ENCODE results near the gene LUC7L2. TPM values are rescaled to one million over a fixed set of nuclear protein-coding genes. Genes with fewer than 3 reads are reported as not detected.
"Not testable (repeated sequence)": the region's sequence is repeated elsewhere in the genome, so short reads cannot be mapped to it uniquely, and the experiment has no call there.

LUC7L2 gene
- total RNA-seq, 2 donors from 2014 or later = 50.1 to 64.6 TPM

DNA sequence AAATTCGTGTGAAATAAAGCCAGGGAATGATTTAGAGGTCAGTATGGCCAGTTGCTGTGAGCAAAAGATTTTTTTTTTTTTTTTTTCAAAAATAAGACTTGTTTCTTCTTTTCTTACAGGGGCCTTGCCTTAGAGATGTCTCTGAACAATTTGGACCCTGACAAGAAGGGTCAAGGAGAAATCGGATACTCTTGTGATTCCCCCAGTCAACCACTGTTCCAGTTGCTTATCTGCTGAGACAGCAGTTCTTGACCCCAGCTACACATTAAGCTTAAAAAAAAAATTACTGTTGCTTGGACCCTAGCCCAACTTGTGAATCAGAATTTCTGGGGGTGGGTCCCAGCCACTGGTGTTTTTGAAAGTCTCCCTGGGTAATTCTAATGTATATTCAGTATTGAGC is 30.6 kb upstream of the LUC7L2 start:
- Histone ChIP-seq H3K4me3 (no peak overlapping the region), H3K4me1 (peaks cover 10% of the 10 kb centered on the region), H3K36me3 (replicated peaks in 1 of 2; ENCODE audit: insufficient read depth in 1 of 2, low read depth in 2 of 2) (no peaks in the 10 kb centered on the region), H3K9me3 (no peaks in the 10 kb centered on the region), H3K27me3 (no peaks in the 10 kb centered on the region), H3K27ac (no peak overlapping the region)
- ATAC-seq (no peak), DNase-seq (no peak)
- intact Hi-C loops (cut with DNase I) = no loop called here
- 46 to 68% methylated on average over 2 of the region's 2 CpGs for WGBS, 2 donors
- no peak for TF ChIP-seq POLR2A (IDR thresholded peaks at IDR 0.05)
- TF ChIP-seq, protein P1, sequence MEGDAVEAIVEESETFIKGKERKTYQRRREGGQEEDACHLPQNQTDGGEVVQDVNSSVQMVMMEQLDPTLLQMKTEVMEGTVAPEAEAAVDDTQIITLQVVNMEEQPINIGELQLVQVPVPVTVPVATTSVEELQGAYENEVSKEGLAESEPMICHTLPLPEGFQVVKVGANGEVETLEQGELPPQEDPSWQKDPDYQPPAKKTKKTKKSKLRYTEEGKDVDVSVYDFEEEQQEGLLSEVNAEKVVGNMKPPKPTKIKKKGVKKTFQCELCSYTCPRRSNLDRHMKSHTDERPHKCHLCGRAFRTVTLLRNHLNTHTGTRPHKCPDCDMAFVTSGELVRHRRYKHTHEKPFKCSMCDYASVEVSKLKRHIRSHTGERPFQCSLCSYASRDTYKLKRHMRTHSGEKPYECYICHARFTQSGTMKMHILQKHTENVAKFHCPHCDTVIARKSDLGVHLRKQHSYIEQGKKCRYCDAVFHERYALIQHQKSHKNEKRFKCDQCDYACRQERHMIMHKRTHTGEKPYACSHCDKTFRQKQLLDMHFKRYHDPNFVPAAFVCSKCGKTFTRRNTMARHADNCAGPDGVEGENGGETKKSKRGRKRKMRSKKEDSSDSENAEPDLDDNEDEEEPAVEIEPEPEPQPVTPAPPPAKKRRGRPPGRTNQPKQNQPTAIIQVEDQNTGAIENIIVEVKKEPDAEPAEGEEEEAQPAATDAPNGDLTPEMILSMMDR (IDR thresholded peaks at IDR 0.05) = no peak

DNA sequence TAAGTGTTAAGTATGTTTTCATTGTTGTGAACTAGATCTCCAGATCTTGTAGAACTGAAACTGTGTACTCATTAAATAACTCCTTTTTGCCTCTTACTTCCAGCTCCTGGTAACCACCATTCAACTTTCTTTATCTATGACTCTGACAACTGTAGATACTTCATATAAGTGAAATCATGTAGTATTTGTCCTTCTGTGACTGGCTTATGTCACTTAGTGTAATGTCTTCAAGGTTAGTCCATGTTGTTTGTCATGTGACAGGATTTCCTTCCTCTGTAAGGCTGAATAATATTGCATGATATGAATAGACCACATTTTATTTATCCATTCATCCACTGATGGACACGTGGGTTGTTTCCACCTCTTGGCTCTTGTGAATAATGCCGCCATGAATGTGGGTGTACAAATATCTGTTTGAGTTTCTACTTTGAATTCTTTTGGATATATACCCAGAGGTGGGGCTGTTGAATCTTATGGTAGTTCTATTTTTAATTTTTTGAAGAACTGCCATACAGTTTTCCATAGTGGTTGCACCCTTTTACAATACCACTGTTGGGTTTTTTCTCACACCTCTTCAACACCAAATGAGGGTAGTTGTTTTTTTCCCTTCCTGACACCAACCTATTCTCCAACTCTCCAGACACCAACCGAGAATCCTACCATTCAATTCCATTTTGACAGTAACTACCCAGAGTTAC is 29.2 kb upstream of the LUC7L2 start:
- TF ChIP-seq, protein P1 (IDR thresholded peaks at IDR 0.05) = no peak
- no peak for TF ChIP-seq POLR2A (IDR thresholded peaks at IDR 0.05)
- no peak for ATAC-seq
- no peak for DNase-seq
- WGBS, 2 donors = 88 to 97% methylated on average over 3 of the region's 3 CpGs
- H3K9me3 ChIP-seq = no peaks in the 10 kb centered on the region
- H3K36me3 ChIP-seq (replicated peaks in 1 of 2; ENCODE audit: insufficient read depth in 1 of 2, low read depth in 2 of 2) = no peaks in the 10 kb centered on the region
- H3K4me1 ChIP-seq = peaks cover 10% of the 10 kb centered on the region
- no peak overlapping the region for H3K27ac ChIP-seq
- no peaks in the 10 kb centered on the region for H3K27me3 ChIP-seq
- no peak overlapping the region for H3K4me3 ChIP-seq
- intact Hi-C loops (cut with DNase I) = no loop called here

DNA sequence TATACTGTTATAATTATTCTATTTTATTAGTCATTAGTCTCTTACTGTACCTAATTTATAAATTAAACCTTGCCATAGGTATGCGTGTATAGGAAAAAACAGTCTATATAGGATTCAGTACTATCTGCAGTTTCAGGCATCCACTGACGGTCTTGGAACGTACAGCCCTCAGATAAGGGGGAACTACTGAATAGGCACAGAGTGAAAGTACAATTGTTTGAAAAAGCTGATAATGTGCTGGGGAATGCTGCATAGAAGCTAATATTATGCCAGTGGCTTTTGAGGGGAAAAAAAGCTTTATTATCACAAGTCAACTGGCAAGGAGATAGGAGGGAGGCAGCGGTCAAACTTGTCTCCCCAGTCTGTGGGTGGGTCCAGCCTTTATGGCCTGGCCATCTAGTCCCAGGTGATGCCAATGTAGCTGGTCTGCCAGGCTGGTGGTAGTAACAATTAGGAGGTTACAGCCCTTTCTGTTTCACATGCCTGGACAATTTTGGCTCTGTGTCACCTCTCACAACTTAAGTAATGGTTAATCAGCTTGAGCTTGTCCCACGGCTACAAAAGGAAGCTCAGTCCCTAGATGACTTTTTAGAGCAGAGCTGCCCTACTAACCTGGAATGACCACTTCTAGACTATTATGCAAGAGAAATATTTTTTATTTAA is 26.9 kb upstream of the LUC7L2 start:
- Histone ChIP-seq H3K4me1 (peaks cover 10% of the 10 kb centered on the region), H3K27me3 (no peaks in the 10 kb centered on the region), H3K36me3 (replicated peaks in 1 of 2; ENCODE audit: insufficient read depth in 1 of 2, low read depth in 2 of 2) (no peaks in the 10 kb centered on the region), H3K27ac (peak overlapping the region; percentile 38 to 65 (median 56)), H3K4me3 (no peak overlapping the region), H3K9me3 (no peaks in the 10 kb centered on the region)
- intact Hi-C loops (cut with DNase I) = no loop called here
- WGBS, 2 donors = 13 to 21% methylated on average over 5 of the region's 5 CpGs
- TF ChIP-seq POLR2A (IDR thresholded peaks at IDR 0.05) = no peak
- TF ChIP-seq, protein P1 (IDR thresholded peaks at IDR 0.05) = no peak
- DNase-seq (peak; percentile 21 to 44 (median 31)), ATAC-seq (peak; percentile 74)

DNA sequence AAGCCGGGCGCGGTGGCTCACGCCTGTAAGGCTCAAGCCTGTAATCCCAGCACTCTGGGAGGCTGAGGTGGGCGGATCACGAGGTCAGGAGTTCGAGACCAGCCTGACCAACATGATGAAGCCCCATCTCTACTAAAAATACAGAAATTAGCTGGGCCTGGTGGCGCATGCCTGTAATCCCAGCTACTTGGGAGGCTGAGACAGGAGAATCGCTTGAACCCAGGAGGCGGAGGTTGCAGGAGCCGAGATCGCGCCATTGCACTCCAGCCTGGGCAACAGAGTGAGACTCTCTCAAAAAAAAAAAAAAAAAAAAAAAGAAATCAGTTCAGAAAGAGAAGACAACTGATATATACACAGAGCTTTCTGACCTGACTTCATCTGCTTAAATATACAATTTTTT is 26.3 kb upstream of the LUC7L2 start:
- H3K27me3 ChIP-seq; H3K9me3 ChIP-seq; H3K4me3 ChIP-seq; intact Hi-C loops (cut with DNase I); H3K36me3 ChIP-seq (replicated peaks in 1 of 2; ENCODE audit: insufficient read depth in 1 of 2, low read depth in 2 of 2); ATAC-seq; DNase-seq: not testable (repeated sequence)
- Histone ChIP-seq H3K27ac (peak overlapping the region in 2 of 4 donors; percentile 38 to 63), H3K4me1 (peaks cover 10% of the 10 kb centered on the region)
- WGBS, 2 donors = 87 to 90% methylated on average over 13 of the region's 13 CpGs

DNA sequence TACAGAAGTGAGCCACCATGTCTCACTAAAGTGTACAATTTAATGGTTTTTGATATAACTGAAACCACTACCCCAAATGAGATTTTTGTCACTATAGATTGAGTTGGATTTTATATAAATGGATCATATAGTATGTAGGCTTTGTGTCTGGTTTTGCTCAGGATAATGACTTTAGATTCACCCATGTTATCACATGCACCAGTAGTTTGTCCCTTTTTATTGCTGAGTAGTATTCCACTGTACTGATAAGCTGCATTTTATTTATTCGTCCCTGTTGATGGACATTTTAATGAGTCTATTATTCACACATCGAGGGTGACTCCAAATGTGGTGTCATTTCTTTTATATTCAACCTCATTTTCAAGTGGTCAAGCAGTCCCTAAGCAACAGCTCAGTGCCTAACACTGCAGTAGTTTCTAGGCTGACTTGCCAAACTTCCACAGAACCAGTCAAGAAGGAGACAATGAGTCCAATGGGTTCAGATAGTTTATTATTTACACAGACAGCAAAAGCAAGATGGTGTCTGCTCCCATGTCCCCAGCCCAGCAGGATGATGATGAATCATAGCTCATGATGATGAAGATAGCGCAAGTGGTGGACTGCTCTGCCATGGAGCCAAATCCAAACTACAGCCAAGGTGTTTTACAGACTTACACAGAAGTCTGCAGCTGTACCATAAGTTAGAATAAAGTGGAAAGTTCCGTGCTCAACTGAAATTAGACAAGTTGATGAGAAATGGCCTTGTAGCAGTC is 25.1 kb upstream of the LUC7L2 start:
- intact Hi-C loops (cut with DNase I) = no loop called here
- Histone ChIP-seq H3K4me3 (no peak overlapping the region), H3K4me1 (peaks cover 10% of the 10 kb centered on the region), H3K27ac (no peak overlapping the region), H3K36me3 (replicated peaks in 1 of 2; ENCODE audit: insufficient read depth in 1 of 2, low read depth in 2 of 2) (no peaks in the 10 kb centered on the region), H3K9me3 (no peaks in the 10 kb centered on the region), H3K27me3 (no peaks in the 10 kb centered on the region)
- WGBS, 2 donors = 87 to 92% methylated on average over 4 of the region's 4 CpGs
- DNase-seq (no peak), ATAC-seq (no peak)
- no peak for TF ChIP-seq POLR2A (IDR thresholded peaks at IDR 0.05)
- TF ChIP-seq, protein P1 (IDR thresholded peaks at IDR 0.05) = no peak

Measured in body of pancreas (tissue), 4 donors.